GM23338 (cell line): Measurements from ENCODE around the gene DRICH1.
"Not testable (repeated sequence)": the region's sequence is repeated elsewhere in the genome, so short reads cannot be mapped to it uniquely, and the experiment has no call there.

Experiments
- POLR2AphosphoS5 ChIP-seq: IDR thresholded peaks from 2 replicates; pipeline ENCODE4 v1.6.1; 2016; ENCODE audit warnings: antibody characterized with exemption, low read depth
- TF ChIP-seq, protein P1 (sequence below), 2 experiments: fragments of 200-600 bp in 1 of 2; sonication (generic) in 1 of 2; conservative IDR thresholded peaks; 2 replicates each; pipeline versions ENCODE4 v1.5.1 to v1.6.1; 2016 to 2017; ENCODE audit warnings: antibody characterized with exemption in 2 of 2, low read depth in 2 of 2, mild to moderate bottlenecking in 2 of 2, moderate library complexity in 1 of 2

DNA sequence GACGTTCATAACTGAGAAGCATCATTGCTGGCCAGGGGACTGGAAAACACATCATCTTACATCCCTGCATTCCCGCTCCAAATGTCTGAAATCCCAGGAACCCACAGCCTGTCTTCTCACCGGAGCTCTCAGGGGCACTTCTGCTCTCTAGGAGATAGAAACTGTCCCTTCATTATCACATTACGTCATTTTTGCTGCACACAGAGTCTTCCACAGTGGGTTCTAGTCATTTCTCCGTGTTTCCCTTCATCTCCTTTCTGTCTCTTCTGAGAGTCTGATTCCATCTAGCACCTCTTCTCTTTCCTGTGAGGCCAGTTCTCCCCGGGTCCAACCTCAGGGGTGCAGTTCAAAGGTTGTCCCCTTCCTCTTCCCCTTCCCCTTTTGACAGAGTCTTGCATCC, 36.2 kb downstream of the DRICH1 start:
- not testable (repeated sequence) for TF ChIP-seq POLR2AphosphoS5
- TF ChIP-seq, protein P1, sequence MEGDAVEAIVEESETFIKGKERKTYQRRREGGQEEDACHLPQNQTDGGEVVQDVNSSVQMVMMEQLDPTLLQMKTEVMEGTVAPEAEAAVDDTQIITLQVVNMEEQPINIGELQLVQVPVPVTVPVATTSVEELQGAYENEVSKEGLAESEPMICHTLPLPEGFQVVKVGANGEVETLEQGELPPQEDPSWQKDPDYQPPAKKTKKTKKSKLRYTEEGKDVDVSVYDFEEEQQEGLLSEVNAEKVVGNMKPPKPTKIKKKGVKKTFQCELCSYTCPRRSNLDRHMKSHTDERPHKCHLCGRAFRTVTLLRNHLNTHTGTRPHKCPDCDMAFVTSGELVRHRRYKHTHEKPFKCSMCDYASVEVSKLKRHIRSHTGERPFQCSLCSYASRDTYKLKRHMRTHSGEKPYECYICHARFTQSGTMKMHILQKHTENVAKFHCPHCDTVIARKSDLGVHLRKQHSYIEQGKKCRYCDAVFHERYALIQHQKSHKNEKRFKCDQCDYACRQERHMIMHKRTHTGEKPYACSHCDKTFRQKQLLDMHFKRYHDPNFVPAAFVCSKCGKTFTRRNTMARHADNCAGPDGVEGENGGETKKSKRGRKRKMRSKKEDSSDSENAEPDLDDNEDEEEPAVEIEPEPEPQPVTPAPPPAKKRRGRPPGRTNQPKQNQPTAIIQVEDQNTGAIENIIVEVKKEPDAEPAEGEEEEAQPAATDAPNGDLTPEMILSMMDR (conservative IDR thresholded peaks at IDR 0.05; ENCODE audit: low read depth in 2 of 2) = not testable (repeated sequence)
